ENCODE data around the gene KCTD5. TPM values are rescaled to one million over a fixed set of nuclear protein-coding genes. Genes with fewer than 3 reads are reported as not detected.
"Not testable (repeated sequence)": the region's sequence is repeated elsewhere in the genome, so short reads cannot be mapped to it uniquely, and the experiment has no call there.

Gene KCTD5
- total RNA-seq, 1 donor from 2014 or later: 55.4 TPM

GRCh38 chr16:2692251-2692947 lies 10.1 kb downstream of the KCTD5 start:
- Histone ChIP-seq H3K79me2 (ENCODE audit: insufficient read depth, low read length) (peaks cover 53% of the 10 kb centered on the region), H3K27ac (ENCODE audit: low read depth, low read length) (no peak overlapping the region), H3K27me3 (ENCODE audit: insufficient read depth, low read length) (no peaks in the 10 kb centered on the region), H3K9ac (ENCODE audit: low read length) (no peak overlapping the region), H3K4me1 (ENCODE audit: insufficient read depth, low read length) (peaks cover 25% of the 10 kb centered on the region), H3K4me2 (ENCODE audit: low read length) (peak overlapping the region; percentile 45), H3K36me3 (ENCODE audit: insufficient read depth, low read length) (no peaks in the 10 kb centered on the region), H4K20me1 (ENCODE audit: insufficient read depth, low read length) (peaks cover 51% of the 10 kb centered on the region), H3K9me3 (ENCODE audit: insufficient read depth, low read depth, low read length) (no peaks in the 10 kb centered on the region), H3K4me3 (ENCODE audit: insufficient read depth, low read depth, low read length) (no peak overlapping the region), H2AFZ (ENCODE audit: low read depth, low read length) (no peak overlapping the region)
- H3K4me3 Mint-ChIP-seq (ENCODE audit: unreplicated experiment): no peak overlapping the region
- H3K27ac Mint-ChIP-seq (ENCODE audit: unreplicated experiment): no peak overlapping the region
- H3K36me3 Mint-ChIP-seq (ENCODE audit: low read depth, unreplicated experiment): peaks cover 6% of the 10 kb centered on the region
- DNase-seq (ENCODE audit: low read depth): peak; percentile 14
- H3K4me1 Mint-ChIP-seq (ENCODE audit: low read depth, unreplicated experiment): peaks cover 6% of the 10 kb centered on the region
- H3K9me3 Mint-ChIP-seq (ENCODE audit: unreplicated experiment): no peaks in the 10 kb centered on the region
- no peak for FAIRE-seq
- no peak for TF ChIP-seq EZH2 (IDR thresholded peaks at IDR 0.05; ENCODE audit: insufficient read depth, low read length)
- no peak for TF ChIP-seq CTCF (IDR thresholded peaks at IDR 0.05; ENCODE audit: insufficient read depth, low read depth, low read length)
- no peaks in the 10 kb centered on the region for H3K27me3 Mint-ChIP-seq (ENCODE audit: low read depth, unreplicated experiment)

- Histone ChIP-seq H3K4me3 (ENCODE audit: insufficient read depth, low read depth, low read length) (no peak overlapping the region), H3K4me1 (ENCODE audit: insufficient read depth, low read length) (peaks cover 25% of the 10 kb centered on the region), H3K79me2 (ENCODE audit: insufficient read depth, low read length) (peaks cover 51% of the 10 kb centered on the region), H3K27ac (ENCODE audit: low read depth, low read length) (no peak overlapping the region), H2AFZ (ENCODE audit: low read depth, low read length) (no peak overlapping the region), H3K36me3 (ENCODE audit: insufficient read depth, low read length) (no peaks in the 10 kb centered on the region), H3K9me3 (ENCODE audit: insufficient read depth, low read depth, low read length) (no peaks in the 10 kb centered on the region), H3K9ac (ENCODE audit: low read length) (no peak overlapping the region), H4K20me1 (ENCODE audit: insufficient read depth, low read length) (peaks cover 50% of the 10 kb centered on the region), H3K27me3 (ENCODE audit: insufficient read depth, low read length) (no peaks in the 10 kb centered on the region), H3K4me2 (ENCODE audit: low read length) (peak overlapping the region; percentile 45)
- FAIRE-seq (no peak), DNase-seq (ENCODE audit: low read depth) (peak; percentile 65)
- Mint-ChIP-seq H3K27me3 (ENCODE audit: low read depth, unreplicated experiment) (no peaks in the 10 kb centered on the region), H3K9me3 (ENCODE audit: unreplicated experiment) (no peaks in the 10 kb centered on the region), H3K36me3 (ENCODE audit: low read depth, unreplicated experiment) (peaks cover 7% of the 10 kb centered on the region), H3K4me3 (ENCODE audit: unreplicated experiment) (no peak overlapping the region), H3K27ac (ENCODE audit: unreplicated experiment) (peak overlapping the region; percentile 58), H3K4me1 (ENCODE audit: low read depth, unreplicated experiment) (peaks cover 4% of the 10 kb centered on the region)
- TF ChIP-seq EZH2 (IDR thresholded peaks at IDR 0.05; ENCODE audit: insufficient read depth, low read length) (no peak), CTCF (IDR thresholded peaks at IDR 0.05; ENCODE audit: insufficient read depth, low read depth, low read length) (no peak)
Observed at GRCh38 chr16:2692948-2693651, 10.8 kb downstream of the KCTD5 start.

- H3K27ac Mint-ChIP-seq (ENCODE audit: unreplicated experiment); FAIRE-seq; H3K27me3 ChIP-seq (ENCODE audit: insufficient read depth, low read length); H3K9ac ChIP-seq (ENCODE audit: low read length); H3K9me3 Mint-ChIP-seq (ENCODE audit: unreplicated experiment); H3K4me1 Mint-ChIP-seq (ENCODE audit: low read depth, unreplicated experiment); H3K36me3 ChIP-seq (ENCODE audit: insufficient read depth, low read length); H3K4me3 ChIP-seq (ENCODE audit: insufficient read depth, low read depth, low read length); DNase-seq (ENCODE audit: low read depth); H3K27me3 Mint-ChIP-seq (ENCODE audit: low read depth, unreplicated experiment); H3K36me3 Mint-ChIP-seq (ENCODE audit: low read depth, unreplicated experiment); H2AFZ ChIP-seq (ENCODE audit: low read depth, low read length); H3K4me2 ChIP-seq (ENCODE audit: low read length); H3K9me3 ChIP-seq (ENCODE audit: insufficient read depth, low read depth, low read length); H3K4me3 Mint-ChIP-seq (ENCODE audit: unreplicated experiment); H3K27ac ChIP-seq (ENCODE audit: low read depth, low read length): not testable (repeated sequence)
- peaks cover 16% of the 10 kb centered on the region for H3K4me1 ChIP-seq (ENCODE audit: insufficient read depth, low read length)
- peaks cover 59% of the 10 kb centered on the region for H4K20me1 ChIP-seq (ENCODE audit: insufficient read depth, low read length)
- H3K79me2 ChIP-seq (ENCODE audit: insufficient read depth, low read length): peaks cover 37% of the 10 kb centered on the region
Observed at GRCh38 chr16:2696601-2697250, 14.4 kb downstream of the KCTD5 start.
